HAP-1 (cell line): ENCODE data around the gene SH3RF2.
"Not testable (repeated sequence)": the region's sequence is repeated elsewhere in the genome, so short reads cannot be mapped to it uniquely, and the experiment has no call there.

ENCODE experiments used
- DNase-seq, 2 experiments: peaks; one replicate each; pipeline ENCODE4 v3.0.0-alpha.2; 2016 to 2020; ENCODE audit warnings: low spot score in 2 of 2
- H3K27me3 ChIP-seq: fragments of 250-450 bp; sonication (Bioruptor Pico); 2 replicates; pipeline ENCODE4 v1.5.1; 2020; ENCODE audit warnings: low read depth, mild to moderate bottlenecking, moderate library complexity
- H3K36me3 ChIP-seq: fragments of 250-450 bp; sonication (Bioruptor Pico); replicated peaks from 2 replicates; pipeline ENCODE4 v1.5.1; 2020; ENCODE audit warnings: mild to moderate bottlenecking
- H3K4me1 ChIP-seq: fragments of 250-450 bp; sonication (Bioruptor Pico); 2 replicates; pipeline ENCODE4 v1.5.1; 2020; ENCODE audit warnings: mild to moderate bottlenecking
- H3K4me3 ChIP-seq: fragments of 250-450 bp; sonication (Bioruptor Pico); 2 replicates; pipeline ENCODE4 v1.5.1; 2020; ENCODE audit warnings: mild to moderate bottlenecking, moderate library complexity
- H3K9me3 ChIP-seq: fragments of 250-450 bp; sonication (Bioruptor Pico); 2 replicates; pipeline ENCODE4 v1.5.1; 2020; ENCODE audit warnings: mild to moderate bottlenecking, moderate library complexity
- in situ Hi-C: fragments of 300-500 bp; cut with MboI; formaldehyde crosslinking; loops from 3 replicates; pipeline ENCODE4 v1.14.3; 2020; ENCODE audit warnings: low sequenced_read_pairs, inconsistent platforms, mixed read lengths

SH3RF2 gene, protein sequence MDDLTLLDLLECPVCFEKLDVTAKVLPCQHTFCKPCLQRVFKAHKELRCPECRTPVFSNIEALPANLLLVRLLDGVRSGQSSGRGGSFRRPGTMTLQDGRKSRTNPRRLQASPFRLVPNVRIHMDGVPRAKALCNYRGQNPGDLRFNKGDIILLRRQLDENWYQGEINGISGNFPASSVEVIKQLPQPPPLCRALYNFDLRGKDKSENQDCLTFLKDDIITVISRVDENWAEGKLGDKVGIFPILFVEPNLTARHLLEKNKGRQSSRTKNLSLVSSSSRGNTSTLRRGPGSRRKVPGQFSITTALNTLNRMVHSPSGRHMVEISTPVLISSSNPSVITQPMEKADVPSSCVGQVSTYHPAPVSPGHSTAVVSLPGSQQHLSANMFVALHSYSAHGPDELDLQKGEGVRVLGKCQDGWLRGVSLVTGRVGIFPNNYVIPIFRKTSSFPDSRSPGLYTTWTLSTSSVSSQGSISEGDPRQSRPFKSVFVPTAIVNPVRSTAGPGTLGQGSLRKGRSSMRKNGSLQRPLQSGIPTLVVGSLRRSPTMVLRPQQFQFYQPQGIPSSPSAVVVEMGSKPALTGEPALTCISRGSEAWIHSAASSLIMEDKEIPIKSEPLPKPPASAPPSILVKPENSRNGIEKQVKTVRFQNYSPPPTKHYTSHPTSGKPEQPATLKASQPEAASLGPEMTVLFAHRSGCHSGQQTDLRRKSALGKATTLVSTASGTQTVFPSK

DNA sequence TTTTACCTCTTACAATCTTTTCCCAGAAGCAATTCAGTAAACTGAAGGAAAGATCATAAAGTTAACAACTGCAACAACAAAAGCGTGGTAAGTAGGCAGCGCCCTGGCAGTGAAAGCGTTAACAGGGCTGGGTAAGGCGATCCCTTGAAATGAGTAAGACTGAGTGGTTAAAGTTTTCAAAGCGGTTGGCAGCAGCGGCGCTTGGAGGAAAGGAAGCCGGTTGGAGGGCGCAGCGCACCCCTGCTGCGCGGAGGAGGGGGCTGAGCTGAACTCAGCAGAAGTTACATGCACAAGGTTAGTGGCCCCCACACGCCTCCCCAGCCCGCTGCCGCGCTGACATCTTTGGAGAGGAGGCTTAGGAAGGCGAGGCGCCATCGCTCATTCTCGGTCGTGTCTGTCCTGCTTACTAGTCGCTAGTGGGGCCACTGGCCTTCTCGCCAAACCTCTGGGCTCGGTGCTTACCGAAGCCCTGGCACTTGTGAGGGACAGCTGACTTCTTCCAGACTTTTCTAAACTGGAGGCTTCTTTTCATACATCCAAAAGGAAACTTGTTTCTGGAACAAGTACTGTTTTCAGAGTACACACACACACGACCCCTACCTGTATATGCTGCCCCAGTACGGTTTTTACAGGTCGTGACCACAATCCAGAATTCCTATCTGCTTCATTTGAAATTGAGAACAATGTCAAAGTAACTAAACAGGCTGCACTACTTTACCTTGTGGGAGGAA is at the start of gene SH3RF2:
SH3RF2 (plus strand) TSS at position 178 of the 731 bp plus-strand sequence. CDS start 1,351 bp downstream, outside the sequence.
- in situ Hi-C loops, result no loop called here
- H3K36me3 ChIP-seq, result no peaks in the 10 kb centered on the region
- peak within 1 kb of the TSS; percentile 18 for H3K4me3 ChIP-seq
- DNase-seq, result peak; percentile 8 to 59
- H3K9me3 ChIP-seq, result no peaks in the 10 kb centered on the region
- H3K27me3 ChIP-seq, result no peaks in the 10 kb centered on the region
- H3K4me1 ChIP-seq, result peaks cover 6% of the 10 kb centered on the region; the same call in 1 of the 2 replicates

DNA sequence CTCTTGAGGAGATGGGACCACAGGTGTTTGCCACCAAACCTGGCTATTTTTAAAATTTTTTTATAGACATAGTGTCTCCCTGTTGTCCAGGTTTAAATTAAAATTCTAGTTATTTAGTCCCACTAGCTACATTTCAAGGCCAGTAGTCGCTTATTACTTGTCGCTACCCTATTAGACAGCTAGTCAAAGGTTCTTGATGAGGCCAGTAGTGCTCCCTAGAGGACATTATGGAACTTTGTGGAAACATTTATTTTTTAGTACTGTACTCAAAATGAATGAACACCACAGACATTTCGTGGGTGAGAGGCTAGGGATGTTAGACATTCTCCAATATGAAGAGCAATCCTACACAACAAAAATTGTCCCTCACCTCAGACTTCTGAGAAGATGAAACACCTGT is 49.2 kb upstream of the SH3RF2 start:
- no peaks in the 10 kb centered on the region for H3K36me3 ChIP-seq
- H3K9me3 ChIP-seq, result no peaks in the 10 kb centered on the region; the same call in 1 of the 2 replicates
- H3K4me3 ChIP-seq, result no peak overlapping the region
- DNase-seq, result no peak
- no peaks in the 10 kb centered on the region for H3K4me1 ChIP-seq
- H3K27me3 ChIP-seq, result 0 out of 2 replicates have a peak, but pooled peaks cover 2% of the 10 kb centered on the region
- in situ Hi-C loops, result no loop called here

DNA sequence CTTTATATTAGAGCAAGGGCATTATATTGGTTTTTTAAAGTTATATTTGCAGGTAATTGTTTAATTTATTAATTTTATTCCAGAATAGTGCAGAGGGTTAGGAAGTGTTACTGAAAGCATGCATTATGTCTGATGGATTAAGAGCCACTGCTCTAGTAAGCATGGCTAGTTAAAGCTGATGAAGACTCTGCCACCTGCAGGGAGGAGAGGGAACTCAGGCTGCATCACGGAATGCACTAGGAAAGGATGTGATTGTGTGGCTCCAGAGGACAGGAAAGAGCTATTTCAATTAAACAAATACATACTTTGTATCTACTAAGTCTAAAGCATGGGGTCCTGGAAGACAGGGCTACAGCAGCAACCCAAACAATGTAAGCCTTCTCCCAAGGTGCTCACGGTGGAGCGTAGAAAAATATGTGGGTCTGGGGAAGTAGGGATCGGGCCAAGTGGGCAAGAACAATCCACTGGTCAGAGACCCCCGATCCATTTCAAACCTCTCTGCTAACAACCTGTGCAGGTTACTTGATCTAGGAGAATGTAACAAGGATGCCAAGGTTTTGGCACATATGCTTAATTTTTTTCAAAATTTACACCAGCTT is 48.3 kb upstream of the SH3RF2 start:
- peak; percentile 35 to 62 for DNase-seq
- in situ Hi-C loops, result no loop called here
- H3K36me3 ChIP-seq, result no peaks in the 10 kb centered on the region
- no peaks in the 10 kb centered on the region for H3K4me1 ChIP-seq
- H3K27me3 ChIP-seq, result 0 out of 2 replicates have a peak, but pooled peaks cover 2% of the 10 kb centered on the region
- H3K4me3 ChIP-seq, result no peak overlapping the region
- H3K9me3 ChIP-seq, result no peaks in the 10 kb centered on the region; the same call in 1 of the 2 replicates

DNA sequence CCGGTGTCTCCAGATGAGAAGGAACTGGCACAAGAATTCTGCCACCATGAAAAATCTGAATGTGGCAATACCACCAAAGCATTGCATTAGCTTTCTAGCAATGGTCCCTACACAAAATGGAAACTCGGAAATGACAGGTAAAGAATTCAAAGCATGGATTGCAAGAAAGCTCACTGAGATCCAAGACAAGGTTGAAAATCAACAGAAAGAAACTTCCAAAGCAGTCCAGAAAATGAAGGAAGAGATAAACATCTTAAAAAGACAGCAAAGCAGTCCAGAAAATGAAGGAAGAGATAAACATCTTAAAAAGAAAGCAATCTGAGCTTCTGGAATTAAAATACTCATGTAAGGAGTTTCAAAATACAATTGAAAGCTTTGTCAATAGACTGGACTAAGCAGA is 46.8 kb upstream of the SH3RF2 start:
- H3K4me3 ChIP-seq, result no peak overlapping the region
- no peaks in the 10 kb centered on the region; the same call in 1 of the 2 replicates for H3K9me3 ChIP-seq
- in situ Hi-C loops, result no loop called here
- H3K27me3 ChIP-seq, result 0 out of 2 replicates have a peak, but pooled peaks cover 1% of the 10 kb centered on the region
- H3K4me1 ChIP-seq, result no peaks in the 10 kb centered on the region
- DNase-seq, result no peak
- H3K36me3 ChIP-seq, result no peaks in the 10 kb centered on the region

DNA sequence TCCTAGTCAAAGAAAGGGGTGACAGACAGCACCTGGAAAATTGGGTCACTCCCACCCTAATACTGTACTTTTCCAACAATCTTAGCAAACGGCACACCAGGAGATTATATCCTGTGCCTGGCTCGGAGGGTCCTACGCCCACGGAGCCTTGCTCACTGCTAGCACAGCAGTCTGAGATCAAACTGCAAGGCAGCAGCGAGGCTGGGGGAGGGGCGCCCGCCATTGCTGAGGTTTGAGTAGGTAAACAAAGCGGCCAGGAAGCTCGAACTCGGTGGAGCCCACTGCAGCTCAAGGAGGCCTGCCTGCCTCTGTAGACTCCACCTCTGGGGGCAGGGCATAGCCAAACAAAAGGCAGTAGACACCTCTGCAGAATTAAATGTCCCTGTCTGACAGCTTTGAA is 45.0 kb upstream of the SH3RF2 start:
- in situ Hi-C loops, H3K4me3 ChIP-seq, H3K9me3 ChIP-seq, DNase-seq, H3K4me1 ChIP-seq, H3K27me3 ChIP-seq, H3K36me3 ChIP-seq: not testable (repeated sequence)

DNA sequence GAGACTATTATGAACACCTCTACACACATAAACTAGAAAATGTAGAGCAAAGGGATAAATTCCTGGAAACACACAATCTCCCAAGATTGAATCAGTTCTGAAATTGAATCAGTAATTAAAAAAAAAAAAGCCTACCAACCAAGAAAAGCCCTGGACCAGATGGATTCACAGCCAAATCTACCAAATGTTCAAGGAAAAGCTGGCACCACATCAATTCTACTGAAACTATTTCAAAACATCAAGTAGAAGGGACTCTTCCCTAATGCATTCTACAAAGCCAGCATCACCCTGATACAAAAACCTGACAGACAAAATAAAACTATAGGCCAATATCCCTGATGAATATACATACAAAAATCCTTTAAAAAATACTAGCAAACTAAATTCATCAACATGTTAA is 38.2 kb upstream of the SH3RF2 start:
- no peak overlapping the region for H3K4me3 ChIP-seq
- in situ Hi-C loops, result no loop called here
- H3K9me3 ChIP-seq, result no peaks in the 10 kb centered on the region
- H3K36me3 ChIP-seq, result no peaks in the 10 kb centered on the region
- no peak for DNase-seq
- H3K27me3 ChIP-seq, result no peaks in the 10 kb centered on the region
- no peaks in the 10 kb centered on the region for H3K4me1 ChIP-seq

DNA sequence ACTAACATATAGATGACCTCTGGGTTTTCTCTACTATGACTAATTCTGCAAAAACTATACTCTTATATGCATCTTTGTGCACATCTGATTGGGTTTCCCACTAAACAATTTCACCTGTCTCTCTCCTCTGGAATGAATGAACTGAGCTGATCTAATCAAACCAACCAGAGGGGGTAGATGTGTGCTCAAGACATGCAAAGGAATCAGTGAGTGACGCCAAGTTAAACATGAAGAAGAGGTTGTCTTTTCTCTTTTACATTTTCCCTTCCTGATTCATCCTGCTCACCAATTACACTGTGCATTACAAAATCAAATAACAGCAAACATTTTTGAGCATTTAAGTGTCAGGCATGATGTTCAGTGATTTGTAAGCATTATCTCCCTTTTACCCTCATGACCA is 34.0 kb upstream of the SH3RF2 start:
- H3K36me3 ChIP-seq, result no peaks in the 10 kb centered on the region
- no peaks in the 10 kb centered on the region for H3K4me1 ChIP-seq
- in situ Hi-C loops, result no loop called here
- no peaks in the 10 kb centered on the region for H3K27me3 ChIP-seq
- H3K4me3 ChIP-seq, result no peak overlapping the region
- H3K9me3 ChIP-seq, result no peaks in the 10 kb centered on the region
- no peak for DNase-seq

DNA sequence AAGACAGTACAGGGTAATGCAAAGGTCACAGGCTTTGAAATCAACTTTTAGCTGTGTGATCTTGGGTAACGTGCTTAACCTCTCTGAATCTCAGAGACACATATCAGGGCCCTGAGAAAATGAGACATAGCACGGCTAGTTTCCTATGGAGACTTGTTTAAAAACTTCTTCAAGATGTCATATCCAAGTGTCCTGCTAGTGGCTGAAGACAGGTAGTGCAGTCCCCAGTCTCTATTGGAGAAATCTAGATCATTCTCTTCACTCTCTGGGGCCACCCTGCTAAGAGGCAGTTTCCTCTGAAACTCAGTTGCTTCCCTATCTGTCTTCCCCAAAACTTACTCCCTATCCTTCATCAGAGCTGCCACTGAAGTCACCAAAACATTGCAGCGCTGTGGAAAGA is 33.3 kb upstream of the SH3RF2 start:
- H3K36me3 ChIP-seq, result no peaks in the 10 kb centered on the region
- H3K4me3 ChIP-seq, result no peak overlapping the region
- H3K9me3 ChIP-seq, result no peaks in the 10 kb centered on the region
- in situ Hi-C loops, result no loop called here
- H3K4me1 ChIP-seq, result peaks cover 2% of the 10 kb centered on the region; the same call in 1 of the 2 replicates
- H3K27me3 ChIP-seq, result no peaks in the 10 kb centered on the region
- DNase-seq, result peak in 1 of 2 experiments; percentile 27

DNA sequence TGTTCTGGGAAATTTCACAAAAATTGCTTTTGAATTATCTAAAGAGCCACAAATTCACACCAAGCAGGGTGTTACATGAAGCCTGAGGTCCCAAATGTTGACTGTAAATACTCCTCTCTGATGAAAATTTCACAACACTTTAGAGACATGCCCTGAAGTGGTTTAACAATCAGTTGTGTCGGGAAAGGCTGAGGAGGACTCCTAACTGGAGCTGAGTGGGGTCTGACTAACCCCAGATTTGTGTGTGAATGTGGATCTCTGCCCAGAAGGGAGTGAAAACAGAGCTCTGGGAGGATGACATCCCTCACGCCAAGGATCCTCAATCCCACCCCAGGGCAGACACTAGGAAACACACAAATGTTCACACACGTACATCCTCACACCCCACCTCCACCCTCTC is 32.5 kb upstream of the SH3RF2 start:
- no peaks in the 10 kb centered on the region for H3K36me3 ChIP-seq
- H3K27me3 ChIP-seq, result no peaks in the 10 kb centered on the region
- H3K4me1 ChIP-seq, result peaks cover 6% of the 10 kb centered on the region; the same call in 1 of the 2 replicates
- in situ Hi-C loops, result no loop called here
- no peak overlapping the region for H3K4me3 ChIP-seq
- no peak for DNase-seq
- H3K9me3 ChIP-seq, result no peaks in the 10 kb centered on the region

DNA sequence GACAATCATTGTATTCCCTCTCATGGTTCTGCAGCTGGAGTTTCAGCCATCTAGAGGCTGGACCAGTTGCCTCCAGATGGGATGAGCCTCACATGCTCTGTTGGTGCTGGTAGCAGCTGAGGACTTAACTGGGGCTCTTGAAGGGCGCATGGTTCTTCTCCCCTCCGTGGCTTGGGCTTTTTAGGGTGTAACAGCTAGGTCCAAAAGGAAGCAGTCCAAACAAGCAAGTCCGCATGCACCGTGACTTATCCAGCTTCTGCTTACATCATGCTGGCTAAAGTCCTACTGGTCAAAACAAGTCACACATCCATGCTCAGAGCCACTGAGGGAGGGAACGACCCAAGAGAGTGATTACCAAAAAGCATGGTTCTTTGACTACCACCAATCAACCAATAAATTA is 31.6 kb upstream of the SH3RF2 start:
- no peak overlapping the region for H3K4me3 ChIP-seq
- no peak for DNase-seq
- in situ Hi-C loops, result no loop called here

DNA sequence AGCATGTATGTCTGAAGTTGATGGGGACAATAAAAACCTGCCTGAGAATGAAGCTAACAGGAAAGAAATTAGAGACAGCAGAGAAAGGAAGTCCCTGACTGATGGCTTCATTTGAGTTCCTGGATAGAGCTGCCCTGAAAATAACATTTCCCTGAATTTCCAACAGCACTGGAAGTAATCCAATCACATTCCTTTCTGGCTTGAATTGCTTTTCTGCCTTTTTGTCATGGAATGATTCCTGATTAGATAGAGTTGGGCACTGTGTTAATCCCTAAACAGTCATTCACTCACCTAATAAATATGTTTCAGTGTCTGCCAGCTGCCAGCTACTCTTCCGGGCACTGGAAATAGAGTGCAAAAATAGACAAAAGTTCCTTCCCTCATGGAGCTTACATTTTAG is 30.0 kb upstream of the SH3RF2 start:
- no peak for DNase-seq
- in situ Hi-C loops, result no loop called here
- no peaks in the 10 kb centered on the region for H3K9me3 ChIP-seq

More for the DNA sequence above, 31.6 kb upstream of the SH3RF2 start:
- H3K36me3 ChIP-seq, result no peaks in the 10 kb centered on the region
- peaks cover 6% of the 10 kb centered on the region; the same call in 1 of the 2 replicates for H3K4me1 ChIP-seq
- no peaks in the 10 kb centered on the region for H3K27me3 ChIP-seq
- no peaks in the 10 kb centered on the region for H3K9me3 ChIP-seq

DNA sequence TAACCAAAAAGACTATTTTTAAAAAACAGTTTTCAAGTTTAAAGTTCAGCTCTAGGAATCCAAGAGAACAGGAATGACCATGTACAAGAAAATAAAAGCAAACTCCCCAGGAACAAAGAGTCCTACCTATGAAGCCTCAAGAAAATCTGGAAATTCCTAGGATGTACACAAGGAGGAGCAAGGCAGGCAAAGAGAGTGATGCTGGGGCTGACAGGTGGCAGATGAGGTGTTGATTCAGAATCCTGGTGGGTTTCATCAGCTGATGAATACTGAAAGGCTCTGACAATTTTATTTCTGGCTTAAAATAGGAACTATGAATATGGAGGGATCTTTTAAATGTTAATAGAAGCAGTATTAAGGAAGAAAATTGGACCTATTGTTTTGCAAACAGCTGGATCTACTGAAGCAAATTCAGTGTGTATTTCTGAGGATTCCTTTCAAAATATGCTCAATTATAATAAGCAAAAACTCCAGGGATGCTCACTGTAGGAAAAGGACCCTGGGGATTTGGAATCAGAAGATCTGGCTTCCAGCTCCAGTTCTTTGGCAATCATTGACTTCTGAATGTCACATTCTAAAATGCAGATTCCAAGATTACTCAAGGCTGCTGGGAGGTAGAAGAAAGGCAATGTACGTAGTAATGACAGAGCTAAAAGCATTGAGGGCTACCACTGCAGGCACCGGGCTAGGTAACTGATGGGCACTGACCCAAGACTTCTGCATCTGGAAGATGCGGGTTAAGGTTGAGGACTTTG is 28.0 kb upstream of the SH3RF2 start:
- no peaks in the 10 kb centered on the region for H3K9me3 ChIP-seq
- in situ Hi-C loops, result no loop called here
- H3K36me3 ChIP-seq, result no peaks in the 10 kb centered on the region
- no peak overlapping the region for H3K4me3 ChIP-seq
- H3K27me3 ChIP-seq, result no peaks in the 10 kb centered on the region
- peaks cover 6% of the 10 kb centered on the region; the same call in 1 of the 2 replicates for H3K4me1 ChIP-seq
- no peak for DNase-seq

More for the DNA sequence above, 30.0 kb upstream of the SH3RF2 start:
- H3K4me1 ChIP-seq, result peaks cover 6% of the 10 kb centered on the region; the same call in 1 of the 2 replicates
- no peak overlapping the region for H3K4me3 ChIP-seq
- H3K36me3 ChIP-seq, result no peaks in the 10 kb centered on the region
- no peaks in the 10 kb centered on the region for H3K27me3 ChIP-seq

DNA sequence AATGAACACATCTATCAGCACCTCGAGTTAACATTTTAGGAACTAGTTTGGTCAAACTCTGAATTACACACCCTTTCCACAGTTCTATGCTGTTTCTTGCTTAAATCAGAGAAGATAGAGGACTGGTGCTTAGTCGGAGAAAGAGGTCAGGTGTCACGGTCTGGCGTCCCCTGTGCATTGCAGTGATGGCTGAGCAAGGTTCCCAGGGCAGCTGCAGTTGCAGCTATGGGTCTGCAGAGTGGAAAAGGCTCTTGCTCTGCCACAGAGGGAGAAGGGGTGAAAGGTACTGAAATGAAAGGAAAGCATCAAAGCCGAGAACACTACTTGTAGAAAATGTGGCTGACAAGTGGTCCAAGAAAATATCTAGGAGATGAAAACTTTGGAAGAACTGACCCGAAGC is 25.2 kb upstream of the SH3RF2 start:
- Histone ChIP-seq H3K27me3 (no peaks in the 10 kb centered on the region), H3K9me3 (no peaks in the 10 kb centered on the region), H3K4me1 (peaks cover 6% of the 10 kb centered on the region; the same call in 1 of the 2 replicates), H3K36me3 (no peaks in the 10 kb centered on the region), H3K4me3 (no peak overlapping the region)
- in situ Hi-C loops, result no loop called here
- DNase-seq, result no peak
